ENCODE results near the gene VSIG2. TPM values are rescaled to one million over a fixed set of nuclear protein-coding genes. Genes with fewer than 3 reads are reported as not detected.

VSIG2 gene
- total RNA-seq, 1 donor from 2014 or later, result 0.74 TPM

DNA sequence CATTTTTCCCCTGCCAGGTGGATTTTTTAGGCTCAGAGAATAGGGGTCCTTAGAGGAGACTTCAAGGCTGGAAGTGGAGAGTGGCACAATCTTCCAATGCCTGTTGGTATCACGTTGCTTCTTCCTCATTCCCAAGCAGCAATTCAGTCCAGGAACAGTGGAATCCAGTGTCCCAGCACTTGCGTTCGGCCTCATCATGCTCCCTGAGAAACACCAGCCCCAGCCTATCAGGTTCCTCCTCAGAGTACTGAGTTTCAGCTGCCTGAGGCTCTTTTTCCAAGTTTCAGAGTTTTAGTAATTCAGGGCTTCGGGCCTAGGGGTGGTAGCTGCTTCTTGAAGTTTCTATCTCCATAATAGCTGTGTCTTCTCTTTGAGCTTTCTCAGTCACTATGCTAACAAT, 44.2 kb downstream of the VSIG2 start:
- Histone ChIP-seq H3K9me3 (no peaks in the 10 kb centered on the region), H3K36me3 (no peaks in the 10 kb centered on the region), H3K4me3 (no peak overlapping the region), H3K4me1 (no peaks in the 10 kb centered on the region), H3K27me3 (no peaks in the 10 kb centered on the region), H3K27ac (no peak overlapping the region)
- no peak for DNase-seq (ENCODE audit: extremely low spot score in 2 of 2)
- intact Hi-C loops (cut with DNase I), result no loop called here
- TF ChIP-seq, protein P1, sequence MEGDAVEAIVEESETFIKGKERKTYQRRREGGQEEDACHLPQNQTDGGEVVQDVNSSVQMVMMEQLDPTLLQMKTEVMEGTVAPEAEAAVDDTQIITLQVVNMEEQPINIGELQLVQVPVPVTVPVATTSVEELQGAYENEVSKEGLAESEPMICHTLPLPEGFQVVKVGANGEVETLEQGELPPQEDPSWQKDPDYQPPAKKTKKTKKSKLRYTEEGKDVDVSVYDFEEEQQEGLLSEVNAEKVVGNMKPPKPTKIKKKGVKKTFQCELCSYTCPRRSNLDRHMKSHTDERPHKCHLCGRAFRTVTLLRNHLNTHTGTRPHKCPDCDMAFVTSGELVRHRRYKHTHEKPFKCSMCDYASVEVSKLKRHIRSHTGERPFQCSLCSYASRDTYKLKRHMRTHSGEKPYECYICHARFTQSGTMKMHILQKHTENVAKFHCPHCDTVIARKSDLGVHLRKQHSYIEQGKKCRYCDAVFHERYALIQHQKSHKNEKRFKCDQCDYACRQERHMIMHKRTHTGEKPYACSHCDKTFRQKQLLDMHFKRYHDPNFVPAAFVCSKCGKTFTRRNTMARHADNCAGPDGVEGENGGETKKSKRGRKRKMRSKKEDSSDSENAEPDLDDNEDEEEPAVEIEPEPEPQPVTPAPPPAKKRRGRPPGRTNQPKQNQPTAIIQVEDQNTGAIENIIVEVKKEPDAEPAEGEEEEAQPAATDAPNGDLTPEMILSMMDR (IDR thresholded peaks at IDR 0.05), result no peak
- no peak for TF ChIP-seq POLR2AphosphoS5 (IDR thresholded peaks at IDR 0.05; ENCODE audit: insufficient read depth in 1 of 2, low read depth in 1 of 2)

- TF ChIP-seq POLR2A (IDR thresholded peaks at IDR 0.05) (no peak), POLR2AphosphoS5 (IDR thresholded peaks at IDR 0.05; ENCODE audit: insufficient read depth in 1 of 2, low read depth in 1 of 2) (no peak)
- TF ChIP-seq, protein P1 (IDR thresholded peaks at IDR 0.05), result no peak
- H3K9me3 ChIP-seq, result no peaks in the 10 kb centered on the region
- no peaks in the 10 kb centered on the region for H3K4me1 ChIP-seq
- intact Hi-C loops (cut with DNase I), result no loop called here
- no peak for DNase-seq (ENCODE audit: extremely low spot score in 2 of 2)
- H3K27ac ChIP-seq, result no peak overlapping the region
- H3K4me3 ChIP-seq, result no peak overlapping the region
- H3K36me3 ChIP-seq, result no peaks in the 10 kb centered on the region
- no peaks in the 10 kb centered on the region for H3K27me3 ChIP-seq
Observed at GRCh38 chr11:124700028-124700427, 52.0 kb downstream of the VSIG2 start.

GRCh38 chr11:124699547-124699946, 52.5 kb downstream of the VSIG2 start:
- TF ChIP-seq, protein P1 (IDR thresholded peaks at IDR 0.05), result no peak
- TF ChIP-seq POLR2A (IDR thresholded peaks at IDR 0.05) (no peak), POLR2AphosphoS5 (IDR thresholded peaks at IDR 0.05; ENCODE audit: insufficient read depth in 1 of 2, low read depth in 1 of 2) (no peak)
- intact Hi-C loops (cut with DNase I), result no loop called here
- no peak for DNase-seq (ENCODE audit: extremely low spot score in 2 of 2)

More at GRCh38 chr11:124699547-124699946, 52.5 kb downstream of the VSIG2 start:
- Histone ChIP-seq H3K27me3 (no peaks in the 10 kb centered on the region), H3K4me3 (no peak overlapping the region), H3K27ac (no peak overlapping the region), H3K36me3 (no peaks in the 10 kb centered on the region), H3K9me3 (no peaks in the 10 kb centered on the region), H3K4me1 (no peaks in the 10 kb centered on the region)

Other genes with a start within 250 kb of the VSIG2 start
- gene OR8B12, start 208.6 kb downstream of the VSIG2 start, total RNA-seq, result not detected
- gene OR8A1, start 182.3 kb downstream of the VSIG2 start, total RNA-seq, result not detected
- not detected for gene PANX3, start 140.8 kb downstream of the VSIG2 start, total RNA-seq
- gene TBRG1, start 129.4 kb downstream of the VSIG2 start, total RNA-seq, result 29.7 TPM
- 10.6 TPM for gene SIAE, start 78.5 kb downstream of the VSIG2 start, total RNA-seq
- 1.7 TPM for gene SPA17, start 78.4 kb downstream of the VSIG2 start, total RNA-seq
- gene NRGN, start 12.3 kb downstream of the VSIG2 start, total RNA-seq, result 0.98 TPM
- gene ESAM, start 10.0 kb upstream of the VSIG2 start, total RNA-seq, result 34.9 TPM
- 9.8 TPM for gene MSANTD2, start 48.2 kb upstream of the VSIG2 start, total RNA-seq
- gene ROBO3, start 113.2 kb upstream of the VSIG2 start, total RNA-seq, result 18.9 TPM
- 39.8 TPM for gene ROBO4, start 145.6 kb upstream of the VSIG2 start, total RNA-seq
- not detected for gene HEPN1, start 167.0 kb upstream of the VSIG2 start, total RNA-seq
- 3.4 TPM for gene HEPACAM, start 183.8 kb upstream of the VSIG2 start, total RNA-seq
- 2.9 TPM for gene CCDC15, start 201.9 kb upstream of the VSIG2 start, total RNA-seq